ENCODE results near the gene PLIN5. TPM values are rescaled to one million over a fixed set of nuclear protein-coding genes. Genes with fewer than 3 reads are reported as not detected.

Gene PLIN5
- total RNA-seq, 1 experiment from 2014 or later, result 3.9 TPM

DNA sequence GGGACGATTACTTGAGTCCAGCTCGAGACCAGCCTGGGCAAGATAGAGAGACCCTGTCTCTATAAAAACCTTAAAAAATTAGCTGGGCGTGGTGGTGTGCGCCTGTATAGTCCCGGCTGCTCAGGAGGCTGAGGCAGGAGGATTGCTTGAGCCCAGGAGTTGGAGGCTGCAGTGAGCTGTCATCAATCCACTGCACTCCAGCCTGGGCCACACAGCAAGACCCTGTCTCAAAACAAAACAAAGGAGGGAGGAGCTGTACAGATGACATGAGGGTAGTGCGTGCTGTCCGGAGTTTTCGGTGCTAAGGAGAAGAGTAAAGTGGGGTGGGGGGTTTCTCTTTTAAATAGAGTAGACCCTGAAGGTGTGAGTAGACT lies 40.3 kb downstream of the PLIN5 start:
- Histone ChIP-seq H2BK5ac (ENCODE audit: insufficient read length, low read length) (no peak overlapping the region), H3K4ac (ENCODE audit: low read depth, low read length) (no peak overlapping the region), H3K14ac (ENCODE audit: insufficient read depth, low read length) (no peak overlapping the region), H3K4me1 (ENCODE audit: insufficient read depth, low read length) (no peaks in the 10 kb centered on the region), H2BK120ac (ENCODE audit: low read depth, low read length, poor library complexity, severe bottlenecking) (no peak overlapping the region), H2AFZ (ENCODE audit: low read length) (no peak overlapping the region), H3K4me2 (ENCODE audit: insufficient read depth, insufficient read length, low read length) (no peak overlapping the region), H3K56ac (ENCODE audit: insufficient read length, low read depth, low read length) (no peak overlapping the region), H4K91ac (ENCODE audit: insufficient read length, low read depth, low read length) (no peak overlapping the region), H3K9me3 (ENCODE audit: control insufficient read depth, low read depth, low read length) (no peaks in the 10 kb centered on the region), H2AK5ac (ENCODE audit: insufficient read length, low read length) (no peak overlapping the region), H2BK20ac (ENCODE audit: low read depth, low read length, poor library complexity, severe bottlenecking) (no peak overlapping the region), H3K27me3 (ENCODE audit: insufficient read depth, low read length) (no peaks in the 10 kb centered on the region), H3K79me2 (ENCODE audit: insufficient read depth, low read length) (no peaks in the 10 kb centered on the region), H3K27ac (ENCODE audit: insufficient read length, low read depth, low read length) (no peak overlapping the region), H3K79me1 (ENCODE audit: insufficient read depth, low read depth, low read length, poor library complexity, severe bottlenecking) (no peaks in the 10 kb centered on the region), H4K8ac (replicated peaks; ENCODE audit: insufficient read length, low read depth, low read length) (no peak overlapping the region), H3K23me2 (ENCODE audit: insufficient read length, low read depth, low read length, poor library complexity, severe bottlenecking) (no peaks in the 10 kb centered on the region), H3K9ac (ENCODE audit: extremely low read depth, insufficient read length, low read length) (no peak overlapping the region), H3K18ac (ENCODE audit: insufficient read length, low read depth, low read length) (no peak overlapping the region), H3T11ph (ENCODE audit: low read length) (no peak overlapping the region), H3K23ac (ENCODE audit: insufficient read length, low read depth, low read length) (no peak overlapping the region), H4K20me1 (ENCODE audit: control insufficient read depth, insufficient read depth, insufficient read length) (peaks cover 3% of the 10 kb centered on the region), H2BK15ac (ENCODE audit: low read depth, low read length) (no peak overlapping the region), H2BK12ac (ENCODE audit: insufficient read length, low read depth, low read length) (no peak overlapping the region), H4K5ac (ENCODE audit: insufficient read length, low read depth, low read length) (no peak overlapping the region)
- Mint-ChIP-seq H3K27me3 (ENCODE audit: low read depth) (no peaks in the 10 kb centered on the region), H3K36me3 (ENCODE audit: insufficient read depth in 1 of 3, low read depth in 3 of 3) (peaks cover 20 to 48% (median 42%) of the 10 kb centered on the region in 3 experiments; a peak in 6 of 7 replicates), H3K4me3 (no peak overlapping the region), H3K4me1 (no peaks in the 10 kb centered on the region), H3K27ac (no peak overlapping the region), H3K9me3 (no peaks in the 10 kb centered on the region)
- no CpG with 5 or more reads among the region's 8 CpGs for WGBS (ENCODE audit: extremely low coverage, insufficient read length, low lambda C conversion rate)
- TF ChIP-seq, protein P1, sequence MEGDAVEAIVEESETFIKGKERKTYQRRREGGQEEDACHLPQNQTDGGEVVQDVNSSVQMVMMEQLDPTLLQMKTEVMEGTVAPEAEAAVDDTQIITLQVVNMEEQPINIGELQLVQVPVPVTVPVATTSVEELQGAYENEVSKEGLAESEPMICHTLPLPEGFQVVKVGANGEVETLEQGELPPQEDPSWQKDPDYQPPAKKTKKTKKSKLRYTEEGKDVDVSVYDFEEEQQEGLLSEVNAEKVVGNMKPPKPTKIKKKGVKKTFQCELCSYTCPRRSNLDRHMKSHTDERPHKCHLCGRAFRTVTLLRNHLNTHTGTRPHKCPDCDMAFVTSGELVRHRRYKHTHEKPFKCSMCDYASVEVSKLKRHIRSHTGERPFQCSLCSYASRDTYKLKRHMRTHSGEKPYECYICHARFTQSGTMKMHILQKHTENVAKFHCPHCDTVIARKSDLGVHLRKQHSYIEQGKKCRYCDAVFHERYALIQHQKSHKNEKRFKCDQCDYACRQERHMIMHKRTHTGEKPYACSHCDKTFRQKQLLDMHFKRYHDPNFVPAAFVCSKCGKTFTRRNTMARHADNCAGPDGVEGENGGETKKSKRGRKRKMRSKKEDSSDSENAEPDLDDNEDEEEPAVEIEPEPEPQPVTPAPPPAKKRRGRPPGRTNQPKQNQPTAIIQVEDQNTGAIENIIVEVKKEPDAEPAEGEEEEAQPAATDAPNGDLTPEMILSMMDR (conservative IDR thresholded peaks at IDR 0.05), result no peak
- no peak for DNase-seq
